IMR-90 (cell line): ENCODE results near the gene GABRD.

ENCODE experiments used
- BHLHE40 ChIP-seq: fragments of 150-350 bp; IDR thresholded peaks from 2 replicates; pipeline ENCODE4 v1.6.1; 2016; ENCODE audit warnings: mild to moderate bottlenecking, low read depth, low read length
- CEBPB ChIP-seq: IDR thresholded peaks from 2 replicates; pipeline ENCODE4 v1.6.1; 2012; ENCODE audit warnings: low read depth, low read length, improper control_type of control experiment
- CHD1 ChIP-seq: IDR thresholded peaks from 2 replicates; pipeline ENCODE4 v1.6.1; 2012; ENCODE audit warnings: low read depth, low read length, improper control_type of control experiment
- CTCF ChIP-seq: conservative IDR thresholded peaks from 2 replicates; pipeline ENCODE4 v1.5.1; 2012; ENCODE audit warnings: mild to moderate bottlenecking, low read depth, low read length, improper control_type of control experiment
- ELK1 ChIP-seq: fragments of 150-350 bp; IDR thresholded peaks from 2 replicates; pipeline ENCODE4 v1.6.1; 2016; ENCODE audit warnings: low read depth, mild to moderate bottlenecking, low read length, moderate library complexity, borderline replicate concordance
- FOS ChIP-seq: fragments of 150-350 bp; IDR thresholded peaks from 2 replicates; pipeline ENCODE4 v1.6.1; 2016; ENCODE audit warnings: low read depth, low read length
- MAFK ChIP-seq: IDR thresholded peaks from 2 replicates; pipeline ENCODE4 v1.6.1; 2012; ENCODE audit warnings: low read depth, low read length, improper control_type of control experiment
- MAZ ChIP-seq: IDR thresholded peaks from 2 replicates; pipeline ENCODE4 v1.6.1; 2012; ENCODE audit warnings: low read depth, mild to moderate bottlenecking, low read length, improper control_type of control experiment, moderate library complexity, borderline replicate concordance
- POLR2A ChIP-seq: IDR thresholded peaks from 2 replicates; pipeline ENCODE4 v1.6.1; 2012; ENCODE audit warnings: mild to moderate bottlenecking, low read depth, low read length
- RAD21 ChIP-seq: IDR thresholded peaks from 2 replicates; pipeline ENCODE4 v1.6.1; 2012; ENCODE audit warnings: low read length, improper control_type of control experiment
- RCOR1 ChIP-seq: IDR thresholded peaks from 2 replicates; pipeline ENCODE4 v1.6.1; 2012; ENCODE audit warnings: mild to moderate bottlenecking, low read length, improper control_type of control experiment; ENCODE audit not compliant: insufficient replicate concordance
- RFX5 ChIP-seq: IDR thresholded peaks from 2 replicates; pipeline ENCODE4 v1.8.0; 2012; ENCODE audit warnings: low read depth, mild to moderate bottlenecking, low read length, moderate library complexity
- USF2 ChIP-seq: fragments of 150-350 bp; IDR thresholded peaks from 2 replicates; pipeline ENCODE4 v1.6.1; 2017; ENCODE audit warnings: mild to moderate bottlenecking, antibody characterized with exemption, low read length, low read depth

GRCh38 chr1:2032737-2033136 lies 13.6 kb downstream of the GABRD start:
- TF ChIP-seq CHD1: no peak
- no peak for TF ChIP-seq POLR2A
- no peak for TF ChIP-seq CTCF
- TF ChIP-seq MAZ: no peak
- no peak for TF ChIP-seq RCOR1
- no peak for TF ChIP-seq RFX5
- no peak for TF ChIP-seq ELK1
- no peak for TF ChIP-seq USF2
- no peak for TF ChIP-seq RAD21
- TF ChIP-seq CEBPB: no peak
- no peak for TF ChIP-seq BHLHE40
- no peak for TF ChIP-seq FOS
- no peak for TF ChIP-seq MAFK
